GM18907 (cell line): ENCODE data around the gene FYB1.

Experiments
- ATAC-seq: cut with Tn5 transposase; IDR thresholded peaks from one replicate; pipeline ENCODE4 v1.9.1; 2021; ENCODE audit warnings: mild to moderate bottlenecking, moderate library complexity; ENCODE audit not compliant: unreplicated experiment

Gene FYB1

DNA sequence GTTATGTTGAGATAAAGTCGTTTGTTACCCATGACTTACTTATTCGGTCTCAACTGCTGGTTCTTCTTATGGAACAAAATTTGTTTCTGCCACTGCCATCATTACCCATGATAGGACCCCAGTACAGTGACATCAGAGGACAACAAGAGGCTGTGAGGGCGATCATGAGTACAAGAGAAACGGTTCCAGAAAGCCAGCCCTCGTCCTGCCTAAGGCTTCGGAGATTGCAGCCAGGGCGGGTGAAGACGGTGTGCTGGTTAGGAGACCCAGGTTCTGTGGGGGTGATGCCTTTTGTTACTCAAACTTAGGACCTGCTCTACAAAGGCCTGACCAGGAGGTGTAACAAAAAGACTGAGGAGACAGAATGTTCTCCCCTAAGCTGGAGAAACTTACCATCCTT, 10.9 kb downstream of the FYB1 start:
- ATAC-seq = no peak

DNA sequence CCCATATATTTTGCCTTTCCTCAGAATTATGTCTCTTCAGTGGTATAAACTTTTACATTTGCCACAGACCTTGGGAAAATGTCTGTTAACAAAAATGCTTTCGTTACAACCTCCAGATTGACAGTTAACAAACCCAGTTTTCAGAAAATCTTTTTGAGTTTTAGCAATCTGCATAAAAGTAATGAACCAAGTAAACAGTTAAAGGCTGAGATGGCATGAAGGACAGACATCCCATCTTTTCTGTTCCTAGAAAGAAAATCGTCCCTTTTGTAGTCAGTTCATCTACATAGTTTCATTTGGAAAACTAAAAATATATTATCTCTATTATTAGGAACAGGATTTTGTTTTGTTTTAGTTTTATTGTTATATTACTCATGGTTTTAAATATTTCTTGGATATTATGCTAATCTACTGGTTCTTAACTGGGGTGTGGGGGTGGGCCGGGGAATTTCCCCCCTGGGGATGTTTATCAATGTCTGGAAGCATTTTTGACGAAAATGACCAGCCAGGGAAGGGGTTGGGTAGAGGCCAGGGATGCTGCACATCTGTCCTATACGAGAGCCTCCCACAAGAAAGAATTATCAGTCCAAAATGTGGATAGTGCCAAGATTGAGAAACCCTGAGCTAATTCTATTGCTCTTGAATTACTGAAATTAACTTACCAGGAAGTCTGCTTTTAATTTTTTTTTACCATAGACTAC, 11.9 kb downstream of the FYB1 start:
- ATAC-seq = no peak

DNA sequence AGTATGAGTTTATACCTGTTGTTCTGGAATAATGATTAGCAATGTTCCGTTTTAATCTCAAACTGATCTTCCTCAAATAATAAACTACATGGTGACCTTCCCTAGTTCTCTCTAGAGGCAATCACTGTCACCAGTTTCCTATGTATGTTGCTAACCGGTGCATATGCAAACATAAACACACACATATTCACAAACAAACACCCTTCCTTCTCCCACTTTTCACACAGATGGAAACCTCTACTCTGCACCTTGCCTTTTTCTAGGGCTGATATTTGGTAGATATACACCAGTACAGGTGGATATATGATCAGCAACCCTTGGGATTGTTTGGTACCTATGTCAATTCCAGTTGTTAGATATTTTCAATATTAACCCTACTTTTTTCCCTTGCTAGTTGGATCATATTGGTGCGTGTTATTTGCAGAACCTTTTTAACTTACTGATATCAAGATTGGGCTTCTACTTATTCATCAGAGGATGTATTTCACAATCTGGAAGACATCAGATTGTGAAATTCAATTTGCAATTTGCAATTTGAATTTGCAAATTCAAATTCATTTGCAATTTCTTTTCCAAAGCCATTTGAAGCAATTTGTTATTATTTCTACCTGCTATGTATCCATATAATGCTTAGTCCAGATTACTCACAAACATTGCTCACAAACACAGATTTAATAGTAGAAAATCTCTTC, 12.6 kb downstream of the FYB1 start:
- no peak for ATAC-seq

DNA sequence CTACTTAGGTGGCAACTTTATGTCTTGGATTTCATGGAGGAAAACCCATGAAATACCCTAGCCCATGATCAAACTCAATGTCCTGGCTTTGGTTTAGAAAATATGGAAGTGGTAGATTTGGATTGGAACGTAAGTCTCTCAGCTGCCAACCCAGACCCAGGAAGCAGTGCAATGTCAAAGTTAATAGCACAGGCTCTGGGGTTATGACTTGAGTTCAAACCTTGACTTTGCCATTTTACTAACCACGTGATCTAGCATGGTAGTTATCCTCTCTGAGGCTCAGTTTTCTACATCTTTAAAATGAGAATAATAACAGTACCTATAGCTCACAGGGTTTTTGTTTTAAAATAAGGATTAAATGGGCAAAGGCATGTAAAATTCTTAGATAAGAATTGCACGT, 13.8 kb downstream of the FYB1 start:
- ATAC-seq = no peak

DNA sequence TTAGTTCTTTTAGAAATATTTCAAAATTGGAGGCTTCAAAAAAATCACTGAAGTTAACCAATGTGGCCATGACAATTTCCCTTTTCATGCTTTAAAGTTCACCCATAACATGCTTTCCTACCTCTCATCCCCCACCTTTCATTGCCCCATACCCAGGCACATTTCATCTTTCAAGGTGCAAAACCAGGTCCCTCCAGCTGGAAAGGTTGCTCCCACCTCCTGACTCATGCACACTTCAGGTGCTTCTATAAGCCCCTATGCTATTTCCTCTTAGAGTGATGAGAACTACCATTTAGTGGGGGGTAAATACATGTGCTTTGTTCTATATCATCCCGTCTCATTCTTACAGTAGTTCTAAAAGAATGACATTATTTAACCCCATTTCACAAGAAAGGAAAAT, 15.4 kb downstream of the FYB1 start:
- ATAC-seq = no peak

DNA sequence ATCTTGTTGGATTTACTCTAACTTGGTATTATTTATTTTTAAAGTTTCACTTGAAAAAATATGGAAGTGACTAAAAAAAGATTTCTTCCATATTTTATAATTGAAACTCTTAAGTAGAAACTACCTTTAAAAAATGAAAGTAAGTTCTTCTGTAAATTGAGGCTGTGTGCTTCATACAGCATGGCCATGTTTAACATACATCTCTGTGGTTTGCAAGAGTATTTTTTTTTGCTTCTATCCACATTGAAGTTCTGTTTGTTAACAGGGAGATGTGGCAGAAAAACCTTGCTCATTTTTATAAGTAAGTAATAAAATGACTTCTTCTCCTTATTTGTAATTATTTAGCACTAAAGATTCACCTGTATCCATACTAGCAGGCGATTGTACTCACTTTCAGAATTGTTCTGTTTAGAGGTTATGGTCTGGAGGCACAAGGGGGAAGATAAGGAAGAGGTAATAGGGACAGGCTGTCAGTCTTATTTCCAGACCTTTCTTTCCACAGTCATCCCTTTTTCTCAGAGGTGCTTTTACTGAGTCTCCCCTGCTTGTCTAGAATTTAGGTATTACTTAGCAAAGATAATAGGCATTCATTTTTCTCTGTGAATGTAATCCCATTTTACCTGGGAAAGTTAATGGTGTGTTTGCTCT, 16.0 kb downstream of the FYB1 start:
- ATAC-seq = no peak

DNA sequence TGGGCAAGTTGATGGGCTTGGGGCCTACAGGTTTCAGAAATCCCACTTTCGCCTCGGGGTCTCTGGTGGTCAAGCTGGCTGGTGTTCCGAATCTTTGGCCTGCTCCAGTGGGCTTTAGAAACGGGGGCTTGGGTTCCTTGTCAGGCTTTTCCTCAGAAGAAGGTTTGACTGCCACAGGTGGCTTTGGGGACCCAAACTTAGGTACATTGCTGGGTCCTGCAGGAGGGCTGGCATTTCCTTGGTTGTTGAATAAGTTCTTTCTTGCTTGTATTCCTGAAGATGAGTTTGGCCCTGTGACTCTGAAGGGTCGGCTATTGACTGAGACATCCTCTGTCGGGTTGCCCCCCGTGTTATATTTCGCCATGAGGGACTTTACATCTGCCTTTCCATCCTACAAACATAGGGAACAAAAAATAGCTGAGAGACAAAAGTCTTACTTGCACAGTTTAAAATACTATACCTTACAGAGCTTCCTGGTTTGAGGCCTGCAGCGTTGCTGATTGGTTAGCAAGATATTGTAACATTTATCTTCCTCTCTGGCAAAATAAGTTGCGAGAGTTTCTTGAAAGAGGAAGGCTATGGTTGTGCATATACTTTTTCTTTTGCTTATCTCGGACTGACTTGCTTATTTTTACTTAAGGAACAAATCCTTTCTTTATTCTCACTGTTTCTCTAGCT, 16.6 kb downstream of the FYB1 start:
- no peak for ATAC-seq

DNA sequence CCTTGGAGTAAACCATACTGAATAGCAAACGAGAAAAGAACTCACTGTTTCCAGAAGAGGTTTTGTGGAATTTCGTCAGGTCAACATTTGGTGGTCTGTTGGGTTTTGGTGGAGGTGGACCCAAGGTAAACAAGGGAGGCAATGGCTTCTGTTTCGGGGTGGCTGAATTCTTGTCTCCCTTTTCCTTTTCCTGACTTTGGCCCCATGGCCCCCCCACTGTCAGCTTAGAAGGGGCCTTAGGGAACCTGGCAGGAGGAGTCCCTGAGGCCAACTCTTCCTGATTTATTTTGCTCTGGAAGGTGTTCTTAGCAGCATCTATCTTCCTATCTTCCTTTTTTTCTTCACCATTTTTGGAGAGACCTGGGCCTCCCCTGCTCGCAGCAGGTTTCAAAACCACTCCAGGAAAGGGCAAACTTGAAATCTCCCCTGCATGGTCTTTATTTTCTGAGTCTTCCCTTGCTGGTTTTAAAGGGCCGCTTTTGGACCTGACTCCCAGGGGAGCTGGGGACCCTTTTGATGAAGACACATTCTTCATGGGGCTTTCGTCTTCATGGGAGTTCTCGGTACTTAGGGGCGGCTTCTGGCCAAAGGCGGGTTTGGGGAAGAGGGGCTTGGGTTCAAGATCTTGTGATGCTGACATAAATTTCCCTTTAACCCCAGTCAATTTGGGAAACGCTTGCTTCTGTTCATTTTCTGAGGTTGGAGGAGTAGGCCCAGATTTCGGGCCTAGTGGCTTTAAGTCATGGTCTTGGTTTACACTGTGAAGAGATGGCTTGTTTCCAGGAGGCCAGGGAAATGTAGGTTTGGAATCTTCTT, 17.4 kb downstream of the FYB1 start:
- no peak for ATAC-seq

DNA sequence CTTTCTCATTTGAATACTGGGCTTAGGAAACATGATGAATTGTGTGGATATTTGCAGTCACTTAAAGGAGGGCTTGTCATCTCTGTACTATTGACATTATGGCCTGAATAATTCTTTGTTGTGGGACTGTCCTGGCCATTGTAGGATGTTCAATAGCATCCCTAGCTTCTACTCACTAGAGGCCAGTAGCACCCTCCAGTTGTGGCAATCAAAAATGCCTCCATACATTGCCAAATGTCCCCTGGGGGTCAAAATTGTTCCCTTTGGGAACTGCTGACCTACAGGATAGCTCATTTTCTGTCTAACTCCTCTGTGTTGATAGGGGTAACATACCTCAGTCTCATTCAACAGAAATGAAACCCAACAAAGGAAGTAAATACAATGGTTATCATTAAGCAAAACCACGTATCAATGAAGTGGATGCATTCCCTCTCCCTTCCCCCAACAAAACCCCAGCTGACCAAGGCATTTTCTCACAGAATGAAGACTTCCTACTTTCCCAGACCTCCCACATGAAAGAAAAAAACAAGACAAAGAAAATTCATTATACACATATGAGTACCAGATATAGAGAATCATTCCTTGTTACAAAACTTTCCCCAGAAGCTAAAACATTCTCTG, 18.1 kb downstream of the FYB1 start:
- no peak for ATAC-seq

DNA sequence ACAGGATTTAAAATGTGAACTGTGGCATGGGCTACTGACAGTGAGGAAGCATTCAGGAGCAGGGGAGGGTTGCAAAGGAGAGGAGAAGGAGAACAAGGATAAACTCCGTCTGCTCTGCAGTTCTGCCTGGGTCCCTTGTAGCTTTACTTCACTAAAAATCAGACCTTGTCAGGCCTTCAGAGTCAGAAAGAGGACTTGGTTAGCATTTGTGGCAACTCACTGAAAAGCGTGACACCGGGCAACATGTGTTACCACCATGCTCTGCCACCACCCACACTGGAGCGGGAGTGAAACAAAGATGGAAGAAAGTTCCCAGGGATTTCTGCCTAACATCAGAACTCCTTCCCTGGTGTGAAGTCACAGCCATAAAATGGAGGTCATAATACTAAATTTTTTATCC, 19.3 kb downstream of the FYB1 start:
- no peak for ATAC-seq

DNA sequence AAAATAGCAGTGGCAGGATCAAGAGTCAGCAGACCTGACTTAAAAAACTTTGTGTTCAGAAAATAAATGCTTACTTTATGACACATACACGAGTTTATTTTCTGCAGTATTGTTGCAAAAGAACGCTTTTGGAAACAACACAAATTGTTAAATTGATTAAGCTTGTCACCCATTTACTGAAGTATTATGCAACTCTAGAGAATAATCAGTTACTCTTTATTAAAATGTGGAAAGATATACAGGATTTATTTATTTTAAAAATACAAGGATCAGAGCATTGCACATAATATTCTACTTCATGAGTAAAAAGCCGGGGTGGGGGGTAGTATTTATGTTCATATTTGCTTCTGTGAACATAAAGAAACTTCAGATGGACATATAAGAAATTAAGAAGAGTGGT, 20.0 kb downstream of the FYB1 start:
- ATAC-seq = no peak

DNA sequence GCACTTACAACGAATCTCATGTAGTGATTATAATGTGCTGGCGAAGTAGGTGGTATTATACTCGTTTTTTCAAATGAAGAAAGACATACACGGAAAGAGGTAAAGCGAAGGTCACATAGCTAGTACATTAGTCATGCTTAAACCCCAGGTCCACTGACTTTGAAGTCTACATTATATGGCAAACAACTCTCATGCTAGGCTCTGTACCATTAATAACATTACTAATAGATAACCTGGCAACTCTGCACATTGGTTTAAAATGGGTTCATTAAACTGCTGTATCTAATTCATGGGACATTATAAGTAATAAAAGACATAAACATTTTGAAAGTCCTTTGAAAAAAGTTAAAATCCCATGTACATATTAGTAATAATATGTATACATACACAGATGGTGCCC, 21.2 kb downstream of the FYB1 start:
- ATAC-seq = no peak

DNA sequence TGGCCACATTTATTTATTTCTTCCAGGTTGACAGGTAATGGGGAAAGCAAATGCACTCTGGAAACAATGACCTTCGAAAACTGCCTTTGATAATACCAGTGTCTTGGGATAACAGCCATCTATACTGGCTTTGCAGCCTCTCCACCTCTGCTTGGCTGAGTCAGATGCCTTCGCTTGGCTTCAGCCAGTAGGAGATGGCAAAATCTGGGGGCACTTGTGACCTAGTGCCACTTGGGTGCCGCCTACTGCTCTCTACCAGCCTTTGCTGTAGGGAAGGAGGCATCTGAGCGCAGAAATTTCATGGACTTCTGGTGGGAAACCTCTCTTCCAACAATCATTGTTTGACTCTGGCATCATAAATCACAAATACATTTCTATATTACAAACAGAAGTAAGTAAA, 21.8 kb downstream of the FYB1 start:
- no peak for ATAC-seq

DNA sequence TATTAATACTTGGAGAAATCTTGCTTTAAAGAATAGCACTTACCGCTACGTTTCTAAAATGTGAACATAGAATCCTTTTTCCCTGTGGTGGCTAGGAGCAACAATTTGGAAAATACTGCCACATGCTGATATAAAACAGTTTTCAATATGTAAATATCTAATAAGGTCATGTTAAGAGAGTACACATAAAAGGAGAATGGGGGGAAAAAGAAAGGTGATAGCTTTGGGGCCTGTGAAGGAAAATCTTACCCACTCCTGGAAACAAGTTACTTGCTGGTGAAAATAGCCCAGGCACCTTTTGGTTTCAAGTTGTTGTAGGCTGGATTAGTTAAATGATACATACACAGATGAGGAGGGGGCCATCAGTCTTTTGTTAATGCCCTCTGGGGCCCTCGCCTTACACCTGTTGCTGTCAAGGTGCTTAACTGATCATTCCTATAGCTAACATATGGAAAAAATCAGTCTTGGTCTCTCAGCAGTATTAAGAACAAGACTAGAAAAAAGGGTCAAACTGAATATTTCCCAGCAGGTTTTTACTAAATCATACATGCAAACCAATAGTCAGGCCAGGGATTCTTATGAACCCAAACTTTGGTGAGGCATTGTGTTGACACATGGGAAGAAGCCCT, 24.1 kb downstream of the FYB1 start:
- no peak for ATAC-seq

DNA sequence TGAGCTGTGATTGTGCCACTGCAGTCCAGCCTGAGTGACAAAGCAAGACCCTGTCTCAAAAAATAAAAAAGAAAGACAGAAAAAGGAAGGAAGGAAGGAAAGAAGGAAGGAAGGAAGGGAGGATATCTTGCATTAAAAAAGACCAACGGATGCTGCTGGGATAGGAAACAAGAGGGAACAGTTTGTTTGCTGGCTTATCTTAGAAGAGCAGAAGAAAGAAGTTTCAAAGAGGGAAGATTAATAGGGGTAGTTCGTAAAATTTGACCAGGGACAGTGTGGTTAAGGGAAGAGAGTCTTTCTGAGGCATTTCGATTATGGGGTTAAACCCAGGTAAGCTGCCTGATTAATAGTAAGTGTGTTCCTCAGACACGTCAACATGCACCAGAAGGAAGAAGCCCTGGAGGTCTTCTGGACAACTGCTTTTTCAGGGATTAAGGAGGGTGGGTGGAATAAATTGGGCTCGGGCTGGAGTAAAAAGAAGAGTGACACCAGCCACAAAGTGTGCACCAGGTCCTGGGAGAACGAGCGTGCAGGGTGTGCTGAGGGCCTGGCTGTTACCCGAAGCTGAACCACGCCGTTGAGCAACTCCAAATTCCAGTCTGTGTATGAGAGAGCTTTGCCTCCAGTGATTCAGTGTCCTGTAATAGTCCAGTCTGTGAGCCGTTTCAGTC, 24.8 kb downstream of the FYB1 start:
- no peak for ATAC-seq

DNA sequence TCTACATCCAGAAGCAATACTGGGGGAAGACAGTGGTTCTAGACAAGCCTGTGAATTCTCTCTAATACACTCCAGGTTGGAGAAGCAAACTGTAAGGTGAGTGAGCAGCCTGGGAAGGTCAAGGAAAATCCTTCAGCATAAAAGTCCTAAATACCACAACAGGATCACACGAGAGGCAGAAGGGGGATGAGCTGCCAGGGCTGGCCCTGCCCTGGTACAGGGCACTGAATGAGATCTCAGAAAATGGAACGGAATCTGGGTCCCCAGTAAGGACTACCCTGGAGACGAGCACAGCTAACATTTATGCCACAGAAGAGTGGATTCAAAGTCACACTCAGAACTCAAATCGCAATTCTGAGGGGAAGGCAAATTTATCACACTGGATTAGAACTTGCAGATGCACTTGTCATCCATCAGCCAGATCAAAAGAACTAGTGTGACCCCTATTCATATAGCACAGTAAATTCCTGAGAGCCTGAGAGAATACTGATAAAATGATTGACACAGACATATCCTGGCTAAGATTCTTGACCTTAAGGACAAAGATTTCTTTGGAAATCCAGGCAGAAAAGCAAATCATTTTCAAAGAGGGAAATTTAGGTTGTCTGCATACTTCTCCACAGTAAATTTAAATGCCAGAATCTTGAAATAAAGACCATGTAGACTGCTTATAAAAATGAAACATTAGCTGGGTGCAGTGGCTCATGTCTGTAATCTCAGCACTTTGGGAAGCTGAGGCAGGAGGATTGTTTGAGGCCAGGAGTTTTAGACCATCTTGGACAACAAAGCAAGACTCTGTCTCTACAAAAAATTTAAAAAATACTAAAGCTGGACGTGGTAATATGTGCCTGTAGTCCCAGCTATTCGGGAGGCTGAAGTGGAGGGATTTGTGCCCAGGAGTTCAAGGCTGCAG, 25.6 kb downstream of the FYB1 start:
- no peak for ATAC-seq

DNA sequence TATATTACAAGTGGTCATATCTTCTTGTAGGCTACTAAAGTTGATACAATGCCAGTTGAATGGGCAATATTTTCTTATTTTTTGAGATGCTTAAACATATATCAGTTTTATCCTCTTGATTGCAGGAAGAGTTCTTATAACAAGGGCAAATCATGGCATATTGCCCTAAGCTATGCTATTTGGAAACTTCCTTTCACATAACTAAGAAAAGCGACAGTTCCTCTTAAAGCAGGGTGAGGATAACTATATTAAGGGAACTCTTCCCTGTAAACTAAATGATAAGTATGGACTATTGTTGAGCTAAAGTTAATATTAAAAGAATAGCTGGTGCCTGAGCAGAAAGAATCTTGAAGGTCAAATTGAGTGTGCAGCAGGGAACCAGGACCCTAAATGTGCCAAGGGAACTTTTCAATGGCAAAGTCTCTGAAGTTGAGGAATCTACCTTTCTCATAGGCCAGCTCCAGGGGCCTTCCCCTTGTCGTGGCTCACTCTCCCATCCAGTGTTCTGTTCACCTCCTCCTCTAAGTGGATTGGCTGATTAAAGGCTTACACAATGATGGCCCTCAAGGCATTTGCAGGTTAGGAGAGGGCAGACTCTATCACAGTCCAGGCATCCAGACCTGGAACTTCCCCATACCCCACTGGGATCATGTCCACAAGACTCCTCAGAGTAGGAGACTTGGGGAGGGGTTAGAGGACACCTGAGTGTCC, 26.8 kb downstream of the FYB1 start:
- ATAC-seq = no peak

DNA sequence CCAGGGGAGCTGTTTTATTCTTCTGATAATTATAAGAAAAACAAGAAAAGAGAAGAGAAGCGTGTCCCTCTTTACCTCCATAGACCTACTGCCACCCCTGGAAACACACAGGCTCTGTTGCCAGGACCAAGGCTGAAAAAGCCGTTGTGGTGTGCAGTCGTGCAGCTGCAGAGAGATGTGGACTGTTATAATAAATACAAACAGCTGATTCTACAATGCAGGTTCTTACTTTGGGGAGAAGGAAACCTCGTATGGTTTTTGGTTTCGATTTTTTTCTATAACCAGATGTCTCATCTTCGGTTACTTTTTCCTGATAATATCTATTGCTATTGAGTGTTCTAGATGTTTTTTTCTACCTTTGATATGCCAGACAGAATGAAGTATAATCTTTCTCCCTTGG, 28.1 kb downstream of the FYB1 start:
- peak; percentile 67 for ATAC-seq
